Fibroblast of the aortic adventitia (primary cell): ENCODE results near the gene ABCC3. TPM values are rescaled to one million over a fixed set of nuclear protein-coding genes. Genes with fewer than 3 reads are reported as not detected.

Experiments
- DNase-seq: peaks from one replicate; pipeline ENCODE4 v3.0.0-alpha.2; 2010; ENCODE audit warnings: low read depth
- H3K4me3 ChIP-seq: 2 replicates; pipeline ENCODE4 v1.5.1; 2011; ENCODE audit warnings: low read depth, mild to moderate bottlenecking, control low read depth, low read length, moderate library complexity
- CTCF ChIP-seq: IDR thresholded peaks from 2 replicates; pipeline ENCODE4 v1.5.1; 2011; ENCODE audit warnings: mild to moderate bottlenecking, low read length, control low read depth, inconsistent platforms; ENCODE audit not compliant: insufficient read depth
- total RNA-seq: library from RNA; depleted of rRNA; stranded (reverse); fragments of >200 nt; gene quantifications from 2 replicates; pipeline ENCODE4 v1.2.3, GENCODE V29; 2012; ENCODE audit warnings: low replicate concordance

ABCC3 gene
- total RNA-seq, 1 donor = 12.5 TPM

GRCh38 chr17:50691550-50692447 is 57.1 kb downstream of the ABCC3 start:
- DNase-seq = no peak
- no peak for TF ChIP-seq CTCF
- H3K4me3 ChIP-seq = no peak overlapping the region

GRCh38 chr17:50692448-50693035 is 57.9 kb downstream of the ABCC3 start:
- no peak for DNase-seq
- no peak for TF ChIP-seq CTCF
- no peak overlapping the region for H3K4me3 ChIP-seq

- no peak overlapping the region for H3K4me3 ChIP-seq
- TF ChIP-seq CTCF = no peak
- DNase-seq = peak; percentile 37
Measured at GRCh38 chr17:50693036-50693682, 58.5 kb downstream of the ABCC3 start.

- DNase-seq = no peak
- no peak overlapping the region for H3K4me3 ChIP-seq
- no peak for TF ChIP-seq CTCF
Measured at GRCh38 chr17:50696365-50696879, 61.7 kb downstream of the ABCC3 start.

GRCh38 chr17:50697062-50697461 is 62.4 kb downstream of the ABCC3 start:
- no peak for TF ChIP-seq CTCF
- no peak overlapping the region for H3K4me3 ChIP-seq
- DNase-seq = no peak

- TF ChIP-seq CTCF = no peak
- H3K4me3 ChIP-seq = no peak overlapping the region
- DNase-seq = no peak
Measured at GRCh38 chr17:50697663-50698272, 63.1 kb downstream of the ABCC3 start.
